T-helper 2 cell treated with Interferon-gamma antibody and Interleukin-4, amounts not matched to agents 100 ng/mL and 5 ng/mL, for 36 hours (primary cell): ENCODE results near the gene NCLN. TPM values are rescaled to one million over a fixed set of nuclear protein-coding genes. Genes with fewer than 3 reads are reported as not detected.
"Not testable (repeated sequence)": the region's sequence is repeated elsewhere in the genome, so short reads cannot be mapped to it uniquely, and the experiment has no call there.

ENCODE experiments used
- intact Hi-C: fragments of 100-400 bp; cut with micrococcal nuclease; formaldehyde crosslinking; loops from one replicate; pipeline ENCODE4 v1.15.1; 2023
- total RNA-seq: library from RNA; stranded (reverse); gene quantifications from 2 replicates; pipeline ENCODE4 v1.2.3, GENCODE V29; 2022

NCLN gene
- total RNA-seq, 1 donor from 2014 or later = 61.0 TPM

- intact Hi-C loops = no loop called here
These were observed 8.7 kb downstream of the NCLN start for GRCh38 chr19:3194106-3195087.

GRCh38 chr19:3196064-3196932, 10.6 kb downstream of the NCLN start:
- intact Hi-C loops = no loop called here

DNA sequence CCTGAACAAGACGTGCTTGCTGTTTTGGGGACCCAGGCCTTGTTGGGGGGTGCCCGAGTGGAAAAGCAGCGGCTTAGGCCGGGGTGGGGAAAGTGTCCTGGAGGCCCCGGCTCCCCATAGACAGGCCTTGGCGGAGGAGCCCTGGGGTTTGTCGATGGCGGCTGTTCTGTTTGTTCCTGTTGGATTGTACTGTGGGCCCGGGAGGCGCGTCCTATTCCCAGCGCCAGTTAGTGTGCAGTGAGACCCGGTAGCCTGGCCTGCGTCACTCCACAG, 11.1 kb downstream of the NCLN start:
- intact Hi-C loops = no loop called here

DNA sequence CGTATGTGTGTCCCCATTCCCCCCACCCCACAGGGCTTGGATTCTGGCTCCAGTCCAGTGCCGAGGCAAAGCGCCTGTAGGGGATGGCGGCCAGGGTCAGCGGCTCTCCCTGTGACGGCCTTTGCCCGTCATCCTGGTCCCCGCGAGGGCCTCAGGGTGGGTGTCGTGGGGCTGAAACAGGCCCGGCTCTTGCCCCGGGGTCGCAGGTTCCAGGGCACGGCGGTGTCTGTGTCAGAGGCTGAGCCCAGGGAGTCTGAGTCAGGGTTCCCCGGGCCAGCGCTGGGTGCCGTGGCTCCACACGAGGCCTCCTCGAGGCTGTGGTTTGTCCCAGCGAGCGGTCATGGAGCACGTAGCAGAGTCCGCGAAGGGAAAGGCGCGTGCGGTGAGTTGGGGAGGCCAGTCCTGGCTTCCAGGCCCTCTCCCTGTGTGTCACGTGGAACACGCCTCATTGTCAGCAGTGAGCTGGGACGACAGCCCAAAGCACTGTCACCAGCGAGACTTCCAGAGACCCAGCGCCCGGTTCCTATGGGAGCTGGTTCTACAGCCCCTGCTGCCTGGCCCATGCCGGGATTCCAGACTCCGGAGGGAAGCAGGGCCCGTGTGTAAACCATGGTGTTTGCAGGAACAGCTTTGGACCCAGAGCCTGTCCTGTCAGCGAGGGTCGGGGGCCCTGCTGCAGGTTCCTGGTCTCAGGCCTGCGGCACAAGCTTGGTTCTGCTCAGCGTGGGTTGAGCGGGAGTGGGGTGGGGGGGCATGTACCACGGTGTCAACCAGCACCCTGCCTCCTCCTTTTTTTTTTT, 13.4 kb downstream of the NCLN start:
- intact Hi-C loops = no loop called here

GRCh38 chr19:3201072-3201700, 15.5 kb downstream of the NCLN start:
- intact Hi-C loops = no loop called here

- intact Hi-C loops = no loop called here
These were observed 16.2 kb downstream of the NCLN start for GRCh38 chr19:3201911-3202310.

- intact Hi-C loops = no loop called here
These were observed 16.6 kb downstream of the NCLN start for GRCh38 chr19:3202346-3202745.

- intact Hi-C loops = not testable (repeated sequence)
These were observed 17.2 kb downstream of the NCLN start for GRCh38 chr19:3202895-3203294.

DNA sequence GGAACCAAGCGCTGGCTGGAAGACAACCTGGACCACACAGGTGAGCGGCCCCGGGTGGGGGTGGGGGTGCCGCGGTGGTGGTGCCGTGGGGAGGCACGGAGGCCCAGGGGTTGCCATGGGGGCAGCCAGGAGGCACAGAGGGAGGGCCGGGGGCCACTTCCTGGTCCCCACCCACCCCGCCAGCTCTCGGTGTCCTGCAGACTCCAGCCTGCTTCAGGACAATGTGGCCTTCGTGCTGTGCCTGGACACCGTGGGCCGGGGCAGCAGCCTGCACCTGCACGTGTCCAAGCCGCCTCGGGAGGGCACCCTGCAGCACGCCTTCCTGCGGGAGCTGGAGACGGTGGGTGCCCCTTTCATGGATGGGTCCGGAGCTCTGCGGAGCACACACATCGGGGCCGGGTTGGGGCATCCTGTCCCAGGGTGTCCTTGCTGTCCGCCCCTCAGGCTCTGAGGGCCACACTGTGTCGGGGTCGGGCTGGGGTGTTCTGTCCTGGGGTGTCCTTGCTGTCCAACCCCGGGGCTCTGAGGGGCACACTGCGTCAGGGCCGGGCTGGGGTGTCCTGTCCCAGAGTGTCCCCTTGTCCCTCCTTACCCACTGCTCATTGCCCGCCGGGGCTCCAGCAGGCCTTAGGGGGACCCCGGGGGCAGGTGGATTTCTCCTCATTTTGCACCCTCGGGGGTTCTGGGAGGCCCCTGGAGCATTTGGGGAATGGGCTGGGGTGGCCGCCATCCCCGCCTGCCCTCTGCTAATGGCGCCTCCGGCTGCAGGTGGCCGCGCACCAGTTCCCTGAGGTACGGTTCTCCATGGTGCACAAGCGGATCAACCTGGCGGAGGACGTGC, 18.3 kb downstream of the NCLN start:
- intact Hi-C loops = no loop called here

GRCh38 chr19:3204646-3205275, 19.0 kb downstream of the NCLN start:
- intact Hi-C loops = no loop called here

DNA sequence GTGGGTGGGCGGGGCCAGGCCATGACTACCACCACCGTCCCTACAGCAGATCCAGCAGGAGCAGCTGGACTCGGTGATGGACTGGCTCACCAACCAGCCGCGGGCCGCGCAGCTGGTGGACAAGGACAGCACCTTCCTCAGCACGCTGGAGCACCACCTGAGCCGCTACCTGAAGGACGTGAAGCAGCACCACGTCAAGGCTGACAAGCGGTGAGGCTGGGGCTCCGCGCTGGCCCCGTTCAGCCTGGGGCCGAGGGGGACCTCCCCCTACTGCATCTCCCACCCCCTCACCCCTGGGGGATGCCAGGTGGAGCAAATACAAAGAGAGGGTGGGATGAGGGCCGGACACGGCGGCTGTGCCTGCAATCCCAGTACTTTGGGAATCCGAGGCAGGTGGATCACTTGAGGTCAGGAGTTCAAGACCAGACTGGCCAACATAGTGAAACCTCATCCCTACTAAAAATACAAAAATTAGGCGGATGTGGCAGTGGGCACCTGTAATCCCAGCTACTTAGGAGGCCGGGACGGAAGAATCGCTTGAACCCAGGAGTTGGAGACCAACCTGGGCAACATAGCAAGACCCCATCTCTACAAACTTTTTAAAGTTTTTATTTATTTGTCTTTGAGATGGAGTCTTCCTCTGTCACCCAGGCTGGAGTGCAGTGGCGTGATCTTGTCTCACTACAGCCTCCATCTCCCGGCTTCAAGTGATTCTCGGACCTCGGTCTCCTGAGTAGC, 20.7 kb downstream of the NCLN start:
- intact Hi-C loops = no loop called here

DNA sequence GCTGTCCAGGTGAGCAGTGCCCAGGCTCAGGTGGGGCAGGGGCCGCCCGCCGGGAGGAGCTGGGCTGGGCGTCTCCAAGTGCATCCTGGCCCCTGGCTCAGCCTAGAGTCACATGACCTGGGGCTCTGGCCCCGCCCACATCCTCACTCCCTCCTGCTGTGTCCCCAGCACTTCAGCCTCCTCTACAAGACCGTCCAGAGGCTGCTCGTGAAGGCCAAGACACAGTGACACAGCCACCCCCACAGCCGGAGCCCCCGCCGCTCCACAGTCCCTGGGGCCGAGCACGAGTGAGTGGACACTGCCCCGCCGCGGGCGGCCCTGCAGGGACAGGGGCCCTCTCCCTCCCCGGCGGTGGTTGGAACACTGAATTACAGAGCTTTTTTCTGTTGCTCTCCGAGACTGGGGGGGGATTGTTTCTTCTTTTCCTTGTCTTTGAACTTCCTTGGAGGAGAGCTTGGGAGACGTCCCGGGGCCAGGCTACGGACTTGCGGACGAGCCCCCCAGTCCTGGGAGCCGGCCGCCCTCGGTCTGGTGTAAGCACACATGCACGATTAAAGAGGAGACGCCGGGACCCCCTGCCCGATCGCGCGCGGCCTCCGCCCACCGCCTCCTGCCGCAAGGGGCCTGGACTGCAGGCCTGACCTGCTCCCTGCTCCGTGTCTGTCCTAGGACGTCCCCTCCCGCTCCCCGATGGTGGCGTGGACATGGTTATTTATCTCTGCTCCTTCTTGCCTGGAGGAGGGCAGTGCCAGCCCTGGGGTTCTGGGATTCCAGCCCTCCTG, 21.9 kb downstream of the NCLN start:
- intact Hi-C loops = no loop called here

GRCh38 chr19:3208317-3209207, 22.8 kb downstream of the NCLN start:
- intact Hi-C loops = no loop called here

DNA sequence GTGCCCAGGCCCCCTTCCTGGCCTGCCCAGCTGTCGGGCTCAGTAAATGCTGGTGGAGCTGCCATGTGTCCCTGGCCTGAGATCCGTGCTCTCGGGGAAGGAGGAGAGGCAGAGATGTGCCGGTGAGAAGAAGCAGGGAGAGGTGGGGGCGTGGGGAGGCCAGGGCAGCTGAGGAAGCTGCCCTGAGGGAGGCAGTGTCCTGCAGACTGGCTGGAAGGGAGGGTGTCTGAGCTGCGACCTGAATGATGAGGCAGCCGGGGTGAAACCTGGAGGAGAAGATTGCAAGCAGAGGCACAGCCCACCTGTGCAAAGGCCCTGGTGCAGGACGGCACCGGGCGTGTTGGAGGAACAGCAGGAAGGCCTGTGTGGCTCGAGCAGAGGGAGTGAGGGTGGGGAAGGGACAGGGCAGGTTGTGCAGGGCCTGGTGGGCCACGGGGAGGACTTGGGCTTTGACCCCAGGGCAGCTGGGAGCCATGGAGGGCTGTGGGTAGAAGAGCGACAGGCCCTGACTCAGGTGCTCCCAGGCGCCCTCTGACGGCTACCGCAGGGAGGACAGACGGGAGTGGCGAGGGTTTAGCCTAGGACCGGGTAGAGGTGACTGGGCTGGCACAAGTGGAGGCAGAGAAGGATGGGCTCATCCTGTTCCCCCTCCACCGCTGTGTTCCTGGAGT, 24.8 kb downstream of the NCLN start:
- intact Hi-C loops = loop anchor here (2.0 kb wide), 1 partner anchor 136 kb away; no protein-coding TSS in a partner anchor

GRCh38 chr19:3211191-3211590, 25.5 kb downstream of the NCLN start:
- intact Hi-C loops = loop anchor here (2.0 kb wide), 1 partner anchor 136 kb away; no protein-coding TSS in a partner anchor

- intact Hi-C loops = no loop called here
These were observed 27.4 kb downstream of the NCLN start for GRCh38 chr19:3213159-3213558.
